ENCODE measurements around the gene PDE7B. TPM values are rescaled to one million over a fixed set of nuclear protein-coding genes. Genes with fewer than 3 reads are reported as not detected.

The PDE7B gene
- total RNA-seq, 1 experiment from 2014 or later: not detected

DNA sequence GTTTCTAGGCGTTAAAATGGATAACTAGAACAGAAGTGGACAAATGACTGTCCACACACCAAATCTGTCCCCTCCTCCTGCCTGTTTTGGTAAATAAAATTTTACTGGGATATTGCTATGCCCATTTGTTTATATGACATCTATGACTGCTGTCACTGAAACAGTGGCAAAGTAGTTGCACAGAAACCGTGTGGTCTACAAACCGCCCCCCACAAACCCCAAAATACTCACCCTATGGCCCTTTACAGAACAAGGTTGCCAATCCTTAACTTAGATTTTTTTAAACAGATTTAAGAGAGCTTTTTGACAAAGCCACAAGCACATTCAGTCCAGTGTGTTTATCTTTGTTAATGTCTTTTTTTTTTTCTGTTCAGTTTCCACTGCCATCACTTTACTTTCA lies 260.8 kb downstream of the PDE7B start:
- POLR2A ChIA-PET (ENCODE audit: low non-redundant PET): no interaction called here
- CTCF ChIA-PET: no interaction called here
- BruUV-seq (replicated peaks): no TSS peak

GRCh38 chr6:136113736-136114173 lies 262.3 kb downstream of the PDE7B start:
- DNase-seq (ENCODE audit: low spot score): peak; percentile 88
- peaks cover 13% of the 10 kb centered on the region for H3K4me1 ChIP-seq (ENCODE audit: insufficient read depth, low read length, poor library complexity, severe bottlenecking)
- CTCF ChIA-PET: no interaction called here
- no peaks in the 10 kb centered on the region for H3K9me3 ChIP-seq (ENCODE audit: low read depth, low read length, poor library complexity, severe bottlenecking)
- H3K4me3 ChIP-seq (ENCODE audit: low read depth, low read length, poor library complexity, severe bottlenecking): no peak overlapping the region
- no TSS peak for BruUV-seq (replicated peaks)
- TF ChIP-seq, protein P1, sequence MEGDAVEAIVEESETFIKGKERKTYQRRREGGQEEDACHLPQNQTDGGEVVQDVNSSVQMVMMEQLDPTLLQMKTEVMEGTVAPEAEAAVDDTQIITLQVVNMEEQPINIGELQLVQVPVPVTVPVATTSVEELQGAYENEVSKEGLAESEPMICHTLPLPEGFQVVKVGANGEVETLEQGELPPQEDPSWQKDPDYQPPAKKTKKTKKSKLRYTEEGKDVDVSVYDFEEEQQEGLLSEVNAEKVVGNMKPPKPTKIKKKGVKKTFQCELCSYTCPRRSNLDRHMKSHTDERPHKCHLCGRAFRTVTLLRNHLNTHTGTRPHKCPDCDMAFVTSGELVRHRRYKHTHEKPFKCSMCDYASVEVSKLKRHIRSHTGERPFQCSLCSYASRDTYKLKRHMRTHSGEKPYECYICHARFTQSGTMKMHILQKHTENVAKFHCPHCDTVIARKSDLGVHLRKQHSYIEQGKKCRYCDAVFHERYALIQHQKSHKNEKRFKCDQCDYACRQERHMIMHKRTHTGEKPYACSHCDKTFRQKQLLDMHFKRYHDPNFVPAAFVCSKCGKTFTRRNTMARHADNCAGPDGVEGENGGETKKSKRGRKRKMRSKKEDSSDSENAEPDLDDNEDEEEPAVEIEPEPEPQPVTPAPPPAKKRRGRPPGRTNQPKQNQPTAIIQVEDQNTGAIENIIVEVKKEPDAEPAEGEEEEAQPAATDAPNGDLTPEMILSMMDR (conservative IDR thresholded peaks at IDR 0.05; ENCODE audit: low read depth, low read length): no peak
- TF ChIP-seq EZH2 (IDR thresholded peaks at IDR 0.05; ENCODE audit: borderline replicate concordance, low read depth, low read length, poor library complexity, severe bottlenecking): no peak
- no peaks in the 10 kb centered on the region for H3K36me3 ChIP-seq (ENCODE audit: insufficient read depth, low read length, poor library complexity, severe bottlenecking)
- intact Hi-C loops (cut with micrococcal nuclease; ENCODE audit: unreplicated experiment): no loop called here
- no peak overlapping the region for H3K27ac ChIP-seq (ENCODE audit: low read depth, low read length, poor library complexity, severe bottlenecking)
- POLR2A ChIA-PET (ENCODE audit: low non-redundant PET): no interaction called here
- no peaks in the 10 kb centered on the region for H3K27me3 ChIP-seq (replicated peaks; ENCODE audit: insufficient read depth, low read depth, low read length, poor library complexity)

More for the DNA sequence above, 260.8 kb downstream of the PDE7B start:
- no peak for TF ChIP-seq EZH2 (IDR thresholded peaks at IDR 0.05; ENCODE audit: borderline replicate concordance, low read depth, low read length, poor library complexity, severe bottlenecking)
- TF ChIP-seq, protein P1 (conservative IDR thresholded peaks at IDR 0.05; ENCODE audit: low read depth, low read length): no peak
- peaks cover 13% of the 10 kb centered on the region for H3K4me1 ChIP-seq (ENCODE audit: insufficient read depth, low read length, poor library complexity, severe bottlenecking)
- DNase-seq (ENCODE audit: low spot score): no peak
- H3K27me3 ChIP-seq (replicated peaks; ENCODE audit: insufficient read depth, low read depth, low read length, poor library complexity): no peaks in the 10 kb centered on the region
- intact Hi-C loops (cut with micrococcal nuclease; ENCODE audit: unreplicated experiment): no loop called here
- no peaks in the 10 kb centered on the region for H3K36me3 ChIP-seq (ENCODE audit: insufficient read depth, low read length, poor library complexity, severe bottlenecking)
- no peak overlapping the region for H3K27ac ChIP-seq (ENCODE audit: low read depth, low read length, poor library complexity, severe bottlenecking)
- no peak overlapping the region for H3K4me3 ChIP-seq (ENCODE audit: low read depth, low read length, poor library complexity, severe bottlenecking)
- H3K9me3 ChIP-seq (ENCODE audit: low read depth, low read length, poor library complexity, severe bottlenecking): no peaks in the 10 kb centered on the region

DNA sequence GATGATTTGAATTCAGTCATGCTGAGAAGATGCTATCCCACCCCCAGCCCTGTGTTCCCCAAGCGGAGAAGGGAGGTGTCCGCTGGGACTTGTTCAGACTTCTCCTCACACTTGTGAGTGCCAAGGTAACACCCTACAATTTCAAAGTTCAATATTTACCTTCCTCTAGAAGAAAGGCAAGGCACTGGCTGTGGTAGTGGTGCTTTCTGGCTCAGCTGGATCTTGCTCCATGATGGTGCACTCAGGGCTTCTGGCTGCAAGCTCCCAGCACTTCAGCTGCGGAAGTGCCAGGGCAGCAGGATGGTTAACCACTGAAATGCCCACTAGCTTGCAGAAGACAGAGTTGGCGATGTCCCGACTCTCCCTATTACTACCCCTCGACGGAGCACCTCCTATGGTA lies 263.2 kb downstream of the PDE7B start:
- ChIA-PET CTCF (interaction anchor here (0.6 kb wide), 1 partner anchor 1028 kb away, joined by 4 read pairs; no protein-coding TSS in a partner anchor), POLR2A (ENCODE audit: low non-redundant PET) (no interaction called here)
- H3K27ac ChIP-seq (ENCODE audit: low read depth, low read length, poor library complexity, severe bottlenecking): no peak overlapping the region

More for the DNA sequence above, 263.2 kb downstream of the PDE7B start:
- Histone ChIP-seq H3K27me3 (replicated peaks; ENCODE audit: insufficient read depth, low read depth, low read length, poor library complexity) (no peaks in the 10 kb centered on the region), H3K4me3 (ENCODE audit: low read depth, low read length, poor library complexity, severe bottlenecking) (no peak overlapping the region), H3K9me3 (ENCODE audit: low read depth, low read length, poor library complexity, severe bottlenecking) (no peaks in the 10 kb centered on the region), H3K36me3 (ENCODE audit: insufficient read depth, low read length, poor library complexity, severe bottlenecking) (no peaks in the 10 kb centered on the region), H3K4me1 (ENCODE audit: insufficient read depth, low read length, poor library complexity, severe bottlenecking) (peaks cover 13% of the 10 kb centered on the region)
- TF ChIP-seq EZH2 (IDR thresholded peaks at IDR 0.05; ENCODE audit: borderline replicate concordance, low read depth, low read length, poor library complexity, severe bottlenecking): no peak
- TF ChIP-seq, protein P1 (conservative IDR thresholded peaks at IDR 0.05; ENCODE audit: low read depth, low read length): no peak
- no peak for DNase-seq (ENCODE audit: low spot score)
- intact Hi-C loops (cut with micrococcal nuclease; ENCODE audit: unreplicated experiment): no loop called here
- BruUV-seq (replicated peaks): no TSS peak

Data from A673 (cell line).